HG03025 (cell line): ENCODE results near the gene ZNF511.

ENCODE experiments used
- ATAC-seq: cut with Tn5 transposase; IDR thresholded peaks from one replicate; pipeline ENCODE4 v1.9.1; 2021; ENCODE audit warnings: mild to moderate bottlenecking, moderate library complexity; ENCODE audit not compliant: unreplicated experiment, low FRiP score

The ZNF511 gene

DNA sequence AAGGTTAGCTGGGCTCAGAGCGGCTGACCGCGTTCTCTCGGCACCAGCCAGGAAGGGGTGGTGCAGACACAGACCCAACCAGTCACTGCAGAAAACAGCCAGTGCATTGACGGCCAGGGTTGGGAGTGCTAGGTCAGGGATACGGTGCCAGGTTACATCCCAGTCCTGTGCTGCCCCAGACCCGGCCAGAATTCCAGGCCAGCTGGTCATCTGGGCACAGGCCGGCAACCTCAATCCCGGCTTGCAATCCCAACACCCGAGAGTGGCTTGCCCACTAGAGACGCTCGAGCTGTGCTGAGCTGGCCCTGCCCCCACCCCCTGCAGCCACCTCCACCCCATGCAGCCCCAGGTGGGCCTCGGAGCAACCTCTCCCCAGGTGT lies 42.2 kb downstream of the ZNF511 start:
- no peak for ATAC-seq

DNA sequence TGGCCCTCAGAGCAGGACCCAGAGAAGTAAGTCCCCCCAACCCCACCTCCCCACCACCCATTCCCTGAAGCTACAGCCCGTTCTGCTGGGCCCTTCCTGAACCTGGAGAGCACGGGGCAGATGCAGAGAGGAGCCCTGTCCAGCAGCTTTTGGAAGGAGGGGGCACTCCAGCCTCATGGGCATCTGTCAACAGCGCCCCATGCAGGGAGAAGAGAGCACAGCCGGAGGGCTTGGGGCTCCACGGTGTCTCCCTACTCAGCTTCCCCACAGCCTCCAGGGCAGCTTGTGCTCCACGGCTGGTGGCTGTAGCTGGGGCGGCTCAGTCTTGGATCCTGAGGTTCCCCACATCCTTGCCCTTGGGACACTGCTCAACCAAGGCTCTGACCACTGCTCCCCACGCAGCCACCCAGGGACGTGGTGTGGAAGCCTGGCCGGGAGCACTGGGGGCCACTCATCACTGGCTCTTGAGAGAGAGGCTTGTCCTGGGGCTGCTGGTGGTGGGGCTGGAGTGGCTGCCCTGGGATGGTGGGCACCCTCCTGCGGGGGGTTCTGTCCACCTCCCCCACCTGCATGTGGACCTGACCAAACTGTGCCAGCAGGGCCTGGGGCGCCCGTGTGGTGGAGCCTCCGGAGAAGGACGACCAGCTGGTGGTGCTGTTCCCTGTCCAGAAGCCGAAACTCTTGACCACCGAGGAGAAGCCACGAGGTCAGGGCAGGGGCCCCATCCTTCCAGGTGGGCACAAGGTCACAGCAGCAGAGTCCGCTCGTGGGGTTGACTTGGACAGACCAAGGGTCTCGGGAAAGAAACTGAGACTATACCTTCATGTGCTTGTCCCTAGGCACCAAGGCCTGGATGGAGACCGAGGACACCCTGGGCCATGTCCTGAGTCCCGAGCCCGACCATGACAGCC lies 42.9 kb downstream of the ZNF511 start:
- no peak for ATAC-seq

- ATAC-seq: no peak
These were observed 44.7 kb downstream of the ZNF511 start for GRCh38 chr10:133353202-133353959.

DNA sequence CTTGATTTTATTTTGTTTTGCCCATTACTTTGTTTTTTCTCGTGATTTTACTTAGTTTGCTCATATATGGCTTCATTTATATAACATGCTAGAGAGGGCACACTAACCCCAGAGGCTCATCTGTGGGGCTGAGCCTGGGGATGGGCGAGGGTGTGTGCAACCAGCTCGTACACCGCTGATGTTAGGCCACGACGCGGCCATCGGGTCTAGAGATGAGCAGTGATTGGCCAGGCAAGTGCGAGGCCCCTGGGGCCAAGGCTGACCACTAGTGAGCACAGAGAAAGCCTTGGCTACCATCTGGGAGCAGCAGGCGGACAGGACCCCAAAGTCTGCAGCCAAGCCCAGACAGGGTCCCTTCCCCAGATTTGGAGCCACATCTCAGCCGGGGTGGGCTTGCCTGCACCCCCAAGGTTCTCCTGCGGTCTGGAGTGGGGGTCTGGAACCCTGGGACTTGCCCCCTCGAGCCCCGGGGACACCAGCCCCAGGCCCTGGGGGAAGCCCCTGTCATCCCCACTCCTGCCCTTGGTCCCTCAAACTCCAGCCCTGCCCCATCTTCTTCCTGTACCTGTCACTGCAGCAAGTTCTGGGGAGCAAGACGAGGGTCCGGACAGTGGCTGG lies 45.4 kb downstream of the ZNF511 start:
- no peak for ATAC-seq

- no peak for ATAC-seq
These were observed 46.0 kb downstream of the ZNF511 start for GRCh38 chr10:133354672-133355240.

- no peak for ATAC-seq
These were observed 46.6 kb downstream of the ZNF511 start for GRCh38 chr10:133355266-133355665.

DNA sequence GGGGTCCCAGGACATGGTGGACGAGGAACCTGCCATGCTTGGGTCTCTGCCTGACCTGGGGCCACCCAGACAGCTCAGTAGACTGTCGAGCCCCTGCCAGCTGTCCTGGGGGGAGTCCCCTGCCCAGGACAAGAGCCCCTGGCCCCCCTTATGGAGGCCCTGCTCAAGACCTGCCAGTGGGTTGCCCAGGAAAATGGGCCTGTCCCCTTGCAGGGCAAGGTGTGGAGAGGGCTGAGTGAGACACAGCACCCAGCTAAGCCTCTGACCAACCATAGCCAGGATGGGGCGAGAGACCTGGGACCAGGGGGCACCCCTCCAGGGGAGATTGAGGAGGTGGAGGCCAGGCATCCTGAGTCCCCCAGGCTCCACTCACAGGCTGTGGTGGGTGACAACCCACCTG lies 47.3 kb downstream of the ZNF511 start:
- no peak for ATAC-seq

DNA sequence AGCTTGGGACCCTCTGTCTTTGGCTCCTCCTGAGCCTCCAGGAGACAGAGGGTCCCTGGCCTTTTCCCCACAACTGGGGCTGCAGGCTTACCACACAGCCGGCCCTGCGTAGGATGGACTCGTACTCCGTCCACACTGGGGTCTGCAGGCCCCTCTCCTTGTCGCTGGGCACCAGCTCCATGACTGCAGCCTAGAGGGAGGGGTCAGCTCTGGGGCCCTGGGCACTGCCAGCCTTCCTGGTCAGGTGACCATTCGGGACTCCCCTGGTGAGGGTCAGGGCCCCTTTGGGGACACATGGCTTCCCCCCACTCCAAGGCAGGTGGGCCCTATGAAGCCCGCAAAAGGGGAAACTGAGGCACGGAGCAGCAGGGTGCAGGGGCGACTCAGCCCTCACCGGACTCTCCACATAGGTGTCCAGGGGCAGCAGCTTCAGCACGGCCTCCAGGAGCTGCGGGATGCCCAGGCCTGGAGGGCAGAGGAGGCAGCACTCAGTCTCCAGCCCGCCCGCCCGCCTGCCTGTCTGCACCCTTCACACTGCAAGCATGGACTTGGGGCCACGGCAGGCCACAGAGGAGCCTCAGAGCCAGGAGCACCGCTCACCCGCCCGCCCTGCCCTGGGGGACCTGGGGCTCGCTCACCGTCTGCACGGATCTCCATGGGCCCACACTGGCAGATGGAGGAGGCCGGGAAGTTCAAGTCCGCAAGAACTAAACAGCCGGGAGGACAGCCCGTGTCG lies 48.0 kb downstream of the ZNF511 start:
- peak; percentile 2 for ATAC-seq

DNA sequence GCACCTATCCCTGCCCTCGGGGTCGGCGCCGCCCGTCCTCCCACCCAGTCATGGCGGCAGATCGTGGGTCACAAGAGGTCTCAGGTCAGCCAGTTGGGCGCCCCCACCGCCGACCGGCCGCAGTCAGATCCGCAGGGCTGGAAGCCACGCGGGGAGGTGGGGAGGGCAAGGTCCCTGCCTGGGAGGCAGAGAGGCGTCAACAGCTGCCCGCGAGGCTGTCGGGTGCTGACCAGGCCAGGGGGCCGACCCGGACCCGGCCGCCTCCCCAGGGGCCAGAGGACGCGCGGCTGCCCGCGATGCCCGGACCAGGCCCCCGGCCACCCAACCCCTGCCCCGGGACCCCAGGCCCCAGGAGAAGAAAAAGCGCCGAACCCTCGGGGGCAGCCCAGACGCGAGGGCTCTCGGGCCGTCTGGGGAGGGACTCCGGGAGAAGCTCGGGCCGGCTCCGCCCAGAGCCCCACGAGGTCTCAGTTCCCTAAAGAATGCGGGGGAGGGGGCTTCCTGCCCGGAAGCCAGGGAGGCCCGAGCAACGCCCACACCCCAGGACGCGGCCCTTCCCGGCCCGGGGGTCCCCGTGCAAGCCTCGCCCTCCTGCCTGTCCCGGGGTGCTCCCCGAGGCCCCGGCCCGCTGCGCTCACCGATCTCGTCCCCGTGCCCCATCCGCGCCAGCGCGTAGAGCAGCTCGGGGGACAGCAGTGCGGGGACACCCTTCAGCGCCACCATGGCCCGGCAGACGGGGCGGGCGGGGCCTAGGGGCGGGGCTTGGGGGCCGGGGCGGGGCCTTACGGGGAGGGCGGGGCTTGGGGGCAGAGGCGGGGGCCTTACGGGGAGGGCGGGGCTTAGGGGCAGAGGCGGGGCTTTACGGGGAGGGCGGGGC lies 48.8 kb downstream of the ZNF511 start, which contains the start of gene FUOM:
FUOM (minus strand) TSS at position 735 of the 877 bp plus-strand sequence; CDS start at position 723, 12 bp downstream.
- peak; percentile 65 for ATAC-seq

GRCh38 chr10:133358162-133358924 lies 49.6 kb downstream of the ZNF511 start:
- ATAC-seq: no peak

GRCh38 chr10:133358925-133359310 lies 50.2 kb downstream of the ZNF511 start:
- no peak for ATAC-seq

DNA sequence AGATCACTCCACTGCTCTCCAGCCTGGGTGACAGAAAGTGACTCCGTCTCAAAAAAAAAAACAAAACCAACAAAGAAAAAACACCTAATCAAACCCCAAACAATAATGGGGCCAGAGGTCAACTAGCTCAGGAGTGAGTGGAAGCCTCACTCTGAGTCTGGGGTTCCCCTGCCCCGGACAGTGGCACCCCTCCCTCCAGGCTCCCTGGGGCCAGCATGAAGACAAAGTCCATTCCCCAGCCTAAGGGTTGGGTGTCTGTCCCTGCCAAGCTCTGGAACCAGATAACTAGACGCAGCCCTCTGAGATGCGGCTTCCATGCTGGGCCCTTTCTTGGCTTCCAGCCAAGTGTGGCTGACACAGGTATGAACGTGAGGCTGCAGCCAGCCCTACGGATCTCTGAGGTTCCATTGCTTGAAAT lies 50.8 kb downstream of the ZNF511 start:
- no peak for ATAC-seq

- ATAC-seq: no peak
These were observed 51.4 kb downstream of the ZNF511 start for GRCh38 chr10:133359972-133360610.

GRCh38 chr10:133361227-133361626 lies 52.5 kb downstream of the ZNF511 start:
- no peak for ATAC-seq

DNA sequence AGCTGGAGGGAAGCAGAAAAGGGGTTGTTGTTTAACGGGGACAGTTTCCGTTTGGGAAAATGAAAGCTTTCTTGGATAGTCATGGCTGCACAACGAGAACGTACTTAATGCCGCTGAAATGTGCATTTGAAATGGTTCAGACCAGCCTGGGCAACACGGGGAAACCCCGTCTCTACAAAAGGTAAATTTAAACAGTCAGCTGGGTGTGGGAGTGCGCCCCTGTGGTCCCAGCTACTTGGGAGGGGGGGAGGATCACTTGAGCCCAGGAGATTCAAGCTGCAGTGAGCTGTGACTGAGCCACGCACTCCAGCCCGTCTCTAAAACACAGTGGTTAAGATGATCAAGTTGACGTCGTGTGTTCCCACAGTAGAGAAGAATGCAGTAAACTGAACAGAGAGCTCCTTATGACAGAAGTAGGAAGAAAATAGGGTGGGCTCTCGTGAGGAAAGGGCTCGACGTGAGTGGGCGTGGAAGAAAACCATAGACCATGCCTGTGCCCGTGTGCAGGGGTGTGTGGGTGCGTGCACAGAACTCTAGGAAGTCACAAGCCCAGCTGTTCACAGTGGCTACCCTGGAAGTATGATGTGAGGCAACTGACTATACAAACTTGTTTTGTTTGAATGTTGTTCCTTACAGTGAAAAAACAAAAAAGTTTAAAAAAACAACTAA lies 53.2 kb downstream of the ZNF511 start:
- ATAC-seq: no peak
